Fibroblast of skin of left biceps (primary cell): Measurements from ENCODE around the gene MTMR3.
"Not testable (repeated sequence)": the region's sequence is repeated elsewhere in the genome, so short reads cannot be mapped to it uniquely, and the experiment has no call there.

Experiments
- DNase-seq, 2 experiments: peaks; one replicate each; pipeline ENCODE4 v3.0.0-alpha.2; 2013; ENCODE audit warnings: low read depth in 2 of 2

Gene MTMR3

GRCh38 chr22:29967461-29967860 is 84.5 kb downstream of the MTMR3 start:
- DNase-seq, result no peak

GRCh38 chr22:29971607-29972006 is 88.6 kb downstream of the MTMR3 start:
- DNase-seq, result no peak

GRCh38 chr22:29972121-29972520 is 89.1 kb downstream of the MTMR3 start:
- DNase-seq, result no peak

- no peak for DNase-seq
These were observed 90.3 kb downstream of the MTMR3 start for GRCh38 chr22:29973269-29973668.

- DNase-seq, result not testable (repeated sequence)
These were observed 90.7 kb downstream of the MTMR3 start for GRCh38 chr22:29973680-29974079.

- no peak for DNase-seq
These were observed 92.5 kb downstream of the MTMR3 start for GRCh38 chr22:29975494-29975893.

GRCh38 chr22:29977107-29977506 is 94.1 kb downstream of the MTMR3 start:
- no peak for DNase-seq

- no peak for DNase-seq
These were observed 96.9 kb downstream of the MTMR3 start for GRCh38 chr22:29979777-29980321.

- no peak for DNase-seq
These were observed 100.4 kb downstream of the MTMR3 start for GRCh38 chr22:29983296-29983917.

- DNase-seq, result no peak
These were observed 102.9 kb downstream of the MTMR3 start for GRCh38 chr22:29985912-29986311.

GRCh38 chr22:29987137-29987536 is 104.2 kb downstream of the MTMR3 start:
- no peak for DNase-seq

GRCh38 chr22:29988719-29989118 is 105.7 kb downstream of the MTMR3 start:
- DNase-seq, result no peak

GRCh38 chr22:29989446-29989845 is 106.5 kb downstream of the MTMR3 start:
- no peak for DNase-seq

GRCh38 chr22:29992341-29993275 is 109.6 kb downstream of the MTMR3 start:
- DNase-seq, result no peak

GRCh38 chr22:29994027-29994715 is 111.2 kb downstream of the MTMR3 start:
- DNase-seq, result peak; percentile 46 to 53

- no peak for DNase-seq
These were observed 112.0 kb downstream of the MTMR3 start for GRCh38 chr22:29994943-29995342.

GRCh38 chr22:29997107-29997506 is 114.1 kb downstream of the MTMR3 start:
- DNase-seq, result no peak

GRCh38 chr22:29997516-29997915 is 114.5 kb downstream of the MTMR3 start:
- no peak for DNase-seq

- DNase-seq, result no peak
These were observed 115.8 kb downstream of the MTMR3 start for GRCh38 chr22:29998627-29999384.

- no peak for DNase-seq
These were observed 117.6 kb downstream of the MTMR3 start for GRCh38 chr22:30000566-30000965.

GRCh38 chr22:30001459-30001858 is 118.5 kb downstream of the MTMR3 start:
- DNase-seq, result no peak
